Muscle of back (tissue), 11 donors: ENCODE data around the gene ARMCX2. TPM values are rescaled to one million over a fixed set of nuclear protein-coding genes. Genes with fewer than 3 reads are reported as not detected.

Source experiments
- DNase-seq, 3 donors: peaks; one replicate each; pipeline versions ENCODE4 v3.0.0 to v3.0.0-alpha.2; 2013
- polyA plus RNA-seq, 10 donors: library from polyadenylated mRNA; unstranded; fragments of 120-200 nt; gene quantifications; one replicate each; pipeline ENCODE4 v1.2.1, GENCODE V29; 2013; ENCODE audit not compliant: insufficient read length in 10 of 10

ARMCX2 gene
- polyA plus RNA-seq, 10 donors = 108 to 158 (median 140) TPM

GRCh38 chrX:101605728-101606127 lies 53.9 kb downstream of the ARMCX2 start:
- DNase-seq = no peak

Other genes starting within 250 kb of the ARMCX2 start
- gene ARMCX4, start 174.4 kb downstream of the ARMCX2 start, polyA plus RNA-seq = 10 to 100 TPM; 22.7 to 52.8 (median 46.3) TPM
- 10 to 100 TPM; 71.9 to 93.3 (median 84.6) TPM for gene ARMCX1, start 109.3 kb downstream of the ARMCX2 start, polyA plus RNA-seq
- gene ARMCX6, start 41.9 kb downstream of the ARMCX2 start, polyA plus RNA-seq = 100 to 1,000 TPM in 7 of 10 donors, 10 to 100 TPM in 3; 71.9 to 115 (median 103) TPM
- 100 to 1,000 TPM; 110 to 170 (median 146) TPM for gene ARMCX3, start 36.7 kb downstream of the ARMCX2 start, polyA plus RNA-seq